CD4-positive, alpha-beta T cell treated with Interleukin-10 for 1 hour (primary cell): ENCODE data around the gene VIT.
"Not testable (repeated sequence)": the region's sequence is repeated elsewhere in the genome, so short reads cannot be mapped to it uniquely, and the experiment has no call there.

Experiments used
- DNase-seq: peaks from one replicate; pipeline ENCODE4 v3.0.0-alpha.2; 2020

The VIT gene

GRCh38 chr2:36680012-36680411, 16.5 kb upstream of the VIT start:
- DNase-seq = no peak

GRCh38 chr2:36682562-36682961, 13.9 kb upstream of the VIT start:
- no peak for DNase-seq

- DNase-seq = no peak
Measured at GRCh38 chr2:36683002-36683401, 13.5 kb upstream of the VIT start.

GRCh38 chr2:36688291-36688690, 8.2 kb upstream of the VIT start:
- DNase-seq = not testable (repeated sequence)

GRCh38 chr2:36689013-36689412, 7.5 kb upstream of the VIT start:
- DNase-seq = not testable (repeated sequence)

- no peak for DNase-seq
Measured at GRCh38 chr2:36692121-36692520, 4.4 kb upstream of the VIT start.

- no peak for DNase-seq
Measured at GRCh38 chr2:36693825-36694224, 2.7 kb upstream of the VIT start.

GRCh38 chr2:36695746-36696415, 626 bp upstream of the VIT start:
- DNase-seq = no peak

- no peak for DNase-seq
Measured at GRCh38 chr2:36697424-36698066, 1.0 kb downstream of the VIT start.

GRCh38 chr2:36698993-36699392, 2.5 kb downstream of the VIT start:
- no peak for DNase-seq

- no peak for DNase-seq
Measured at GRCh38 chr2:36700311-36700710, 3.8 kb downstream of the VIT start.

- no peak for DNase-seq
Measured at GRCh38 chr2:36701391-36701795, 4.9 kb downstream of the VIT start.

- no peak for DNase-seq
Measured at GRCh38 chr2:36701918-36702317, 5.4 kb downstream of the VIT start.

GRCh38 chr2:36702781-36703180, 6.3 kb downstream of the VIT start:
- DNase-seq = no peak

GRCh38 chr2:36704475-36705150, 8.1 kb downstream of the VIT start:
- DNase-seq = no peak

GRCh38 chr2:36705326-36706020, 9.0 kb downstream of the VIT start:
- no peak for DNase-seq

GRCh38 chr2:36706021-36706876, 9.7 kb downstream of the VIT start:
- DNase-seq = no peak

GRCh38 chr2:36707050-36707449, 10.5 kb downstream of the VIT start:
- DNase-seq = no peak

- no peak for DNase-seq
Measured at GRCh38 chr2:36708041-36708741, 11.7 kb downstream of the VIT start.

GRCh38 chr2:36710858-36711515, 14.5 kb downstream of the VIT start:
- no peak for DNase-seq

GRCh38 chr2:36711741-36712314, 15.3 kb downstream of the VIT start:
- DNase-seq = no peak
